Measurements from ENCODE around the gene NME9.
A peak's percentile ranks its signal among the peaks of the same experiment; 100 is the strongest.
"Not testable (repeated sequence)": the region's sequence is repeated elsewhere in the genome, so short reads cannot be mapped to it uniquely, and the experiment has no call there.

Gene NME9, protein sequence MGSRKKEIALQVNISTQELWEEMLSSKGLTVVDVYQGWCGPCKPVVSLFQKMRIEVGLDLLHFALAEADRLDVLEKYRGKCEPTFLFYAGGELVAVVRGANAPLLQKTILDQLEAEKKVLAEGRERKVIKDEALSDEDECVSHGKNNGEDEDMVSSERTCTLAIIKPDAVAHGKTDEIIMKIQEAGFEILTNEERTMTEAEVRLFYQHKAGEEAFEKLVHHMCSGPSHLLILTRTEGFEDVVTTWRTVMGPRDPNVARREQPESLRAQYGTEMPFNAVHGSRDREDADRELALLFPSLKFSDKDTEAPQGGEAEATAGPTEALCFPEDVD
- 1.6 to 2.9 reads per million in 2 donors for total RNA-seq

DNA sequence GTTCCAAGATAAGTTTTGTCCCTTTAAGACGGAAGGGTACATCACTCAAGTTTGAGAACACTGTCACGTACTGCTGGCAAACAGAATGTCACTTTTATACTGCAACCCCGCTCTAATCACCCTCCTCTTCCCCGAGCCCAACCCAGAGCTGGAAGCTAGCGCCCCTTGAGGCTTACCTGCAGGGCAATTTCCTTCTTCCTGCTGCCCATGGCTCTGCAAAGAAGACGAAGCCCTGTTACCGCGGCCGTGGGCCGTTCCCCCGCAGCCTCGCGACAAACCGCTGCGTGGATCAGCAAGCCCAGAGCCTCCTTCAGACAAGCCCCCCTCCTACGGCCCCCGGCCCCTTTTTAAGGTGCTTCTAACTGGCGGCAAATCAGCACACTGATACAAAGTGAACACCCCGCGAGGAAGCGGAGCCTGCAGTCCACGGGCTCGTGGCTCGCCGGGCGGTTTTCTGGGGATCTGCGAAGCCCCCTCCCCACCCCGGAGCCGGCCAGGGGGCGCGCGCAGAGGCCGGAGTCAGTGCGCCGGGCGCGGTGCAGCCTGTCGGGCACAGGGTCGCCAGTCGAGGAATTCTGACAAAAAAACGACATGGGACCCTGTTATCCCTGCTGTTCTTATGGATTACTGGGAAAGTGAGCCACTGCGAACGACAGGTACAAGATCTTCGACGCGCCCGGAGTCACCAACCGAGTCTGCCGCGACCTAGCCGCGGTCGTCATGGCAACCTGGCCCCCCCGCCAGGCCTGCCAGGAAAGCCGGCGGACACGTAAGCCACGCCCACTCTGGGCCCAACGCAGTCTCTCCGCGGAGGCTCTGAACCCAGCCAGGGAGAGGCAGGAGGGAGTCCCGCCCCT lies at the start of gene NME9:
Gene NME9, minus strand, starts transcription at position 725 of the 857 bp plus-strand sequence. Its CDS starts 516 bp downstream, at position 209.
- DNase-seq, result peak; percentile 82

DNA sequence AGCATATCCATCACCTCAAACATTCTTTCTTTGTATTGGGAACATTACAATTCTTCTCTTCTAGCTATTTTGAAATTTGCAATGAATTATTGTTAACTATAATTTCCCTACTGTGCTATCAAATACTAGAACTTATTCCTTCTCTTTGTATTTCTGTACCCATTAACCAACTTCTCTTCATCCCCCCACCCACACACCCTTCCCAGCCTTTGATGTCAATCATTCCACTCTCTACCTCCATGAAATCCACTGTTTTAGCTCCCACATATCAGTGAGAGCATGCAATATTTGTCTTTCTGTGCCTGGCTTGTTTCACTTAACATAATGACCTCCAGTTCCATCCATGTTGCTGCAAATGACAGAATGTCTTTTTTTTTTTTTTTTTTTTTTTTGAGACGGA lies 49.3 kb upstream of the NME9 start:
- DNase-seq, result no peak

DNA sequence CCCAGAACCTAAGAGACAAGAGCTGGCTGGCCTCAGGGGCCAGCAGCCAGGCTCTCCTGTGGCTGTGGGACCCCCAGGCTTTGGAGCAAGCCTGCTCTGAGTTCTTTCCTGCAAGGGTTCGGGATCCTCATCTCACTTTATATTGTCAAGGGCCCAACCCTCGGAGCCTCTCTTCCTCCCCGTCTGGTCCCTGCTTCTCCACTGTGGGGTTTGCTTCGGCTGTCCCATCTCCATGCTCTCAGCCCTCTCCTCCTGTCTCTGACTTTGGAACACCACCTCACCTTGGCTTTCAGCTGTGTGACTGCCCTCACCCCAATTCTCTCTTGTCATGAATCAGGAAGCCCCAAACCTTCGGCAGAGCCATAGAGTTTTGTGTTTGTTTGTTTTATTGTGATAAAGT lies 48.7 kb upstream of the NME9 start:
- DNase-seq, result no peak

DNA sequence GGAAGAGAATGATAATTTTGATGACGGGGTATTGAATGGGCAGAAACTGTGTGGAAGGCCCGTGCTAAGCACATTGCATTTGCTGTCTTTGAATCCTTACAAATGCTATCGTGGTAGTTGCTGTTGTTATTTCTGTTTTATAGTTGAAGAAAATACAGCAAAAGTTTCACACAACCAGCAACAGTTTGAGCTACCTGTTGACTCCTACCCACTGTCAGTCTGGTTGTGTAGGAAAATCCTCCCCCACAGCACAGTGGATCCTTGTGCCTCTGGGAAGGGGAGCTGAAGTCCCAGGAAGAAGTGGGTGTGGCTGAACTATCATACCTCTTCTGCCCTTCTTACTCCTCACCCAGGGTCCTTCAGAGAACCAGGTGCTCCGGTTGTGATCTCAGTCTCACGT lies 48.2 kb upstream of the NME9 start:
- DNase-seq, result no peak

DNA sequence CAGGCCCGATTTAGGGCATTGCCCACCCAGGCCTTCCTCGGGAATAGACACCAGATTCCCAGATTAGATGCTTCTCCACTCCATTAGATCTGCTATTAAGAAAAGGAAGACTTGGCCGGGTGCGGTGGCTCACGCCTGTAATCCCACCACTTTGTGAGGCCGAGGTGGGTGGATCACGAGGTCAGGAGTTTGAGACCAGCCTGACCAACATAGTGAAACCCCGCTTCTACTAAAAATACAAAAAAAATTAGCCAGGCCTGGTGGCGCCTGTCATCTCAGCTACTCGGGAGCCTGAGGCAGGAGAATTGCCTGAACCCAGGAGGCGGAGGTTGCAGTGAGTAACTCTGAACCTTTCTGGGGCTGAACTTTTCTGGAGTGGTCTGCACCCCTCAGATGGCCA lies 47.6 kb upstream of the NME9 start:
- DNase-seq, result not testable (repeated sequence)

DNA sequence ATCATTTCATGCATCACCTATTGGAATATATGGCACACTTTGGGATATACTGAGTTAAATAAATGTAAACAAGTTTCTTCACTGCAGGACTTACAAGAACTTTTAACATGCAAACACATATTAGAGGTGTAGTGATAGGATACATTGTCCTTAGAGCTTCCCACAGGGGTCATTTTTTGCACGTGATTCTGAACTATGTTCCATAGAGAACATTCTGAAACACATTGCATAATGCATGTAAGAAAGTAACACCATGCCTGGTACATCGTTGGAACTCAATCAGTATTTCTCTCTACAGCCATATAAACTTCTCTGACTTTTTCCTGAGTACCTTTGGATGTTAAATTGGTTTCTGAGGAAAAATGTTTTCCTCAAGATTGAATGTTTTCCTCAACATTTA lies 47.0 kb upstream of the NME9 start:
- no peak for DNase-seq

DNA sequence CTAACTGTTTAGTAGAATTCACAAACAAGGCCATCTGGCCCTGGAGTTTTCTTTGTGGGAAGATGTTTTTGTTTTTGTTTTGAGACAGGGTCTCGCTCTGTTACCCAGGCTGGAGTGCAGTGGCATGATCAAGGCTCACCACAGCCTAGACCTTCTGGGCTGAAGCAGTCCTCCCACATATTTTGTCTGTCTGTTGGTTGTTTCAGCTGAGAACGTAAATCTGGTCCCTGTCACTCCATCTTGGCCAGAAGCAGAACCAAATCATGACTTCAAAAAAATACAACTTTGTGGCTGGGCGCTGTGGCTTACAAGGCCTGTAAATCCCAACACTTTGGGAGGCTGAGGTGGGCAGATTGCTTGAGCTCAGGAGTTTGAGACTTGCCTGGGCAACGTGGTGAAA lies 45.8 kb upstream of the NME9 start:
- no peak for DNase-seq

DNA sequence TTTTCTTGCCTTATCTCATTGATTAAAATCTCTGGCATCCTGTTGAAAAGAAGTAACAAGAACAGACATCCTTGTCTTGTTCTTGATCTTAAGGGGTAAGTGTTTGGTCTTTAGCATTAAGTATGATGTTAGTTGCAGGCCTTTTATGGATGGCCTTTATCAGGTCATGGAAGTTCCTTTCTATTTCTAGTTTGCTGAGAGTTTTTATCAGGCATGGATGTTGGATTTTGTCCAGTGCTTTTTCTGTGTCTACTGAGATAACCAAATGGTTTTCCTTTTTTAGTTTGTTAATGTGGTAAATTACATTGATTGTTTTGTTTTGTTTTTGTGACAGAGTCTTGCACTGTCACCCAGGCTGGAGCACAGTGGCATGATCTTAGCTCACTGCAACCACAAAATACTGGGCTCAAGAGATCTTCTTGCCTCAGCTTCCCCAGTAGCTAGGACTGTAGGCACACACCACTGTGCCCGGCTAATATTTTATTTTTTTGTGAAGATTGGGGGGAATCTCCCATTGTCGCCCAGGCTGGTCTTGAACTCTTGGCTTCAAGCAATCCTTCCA lies 45.0 kb upstream of the NME9 start:
- DNase-seq, result no peak

DNA sequence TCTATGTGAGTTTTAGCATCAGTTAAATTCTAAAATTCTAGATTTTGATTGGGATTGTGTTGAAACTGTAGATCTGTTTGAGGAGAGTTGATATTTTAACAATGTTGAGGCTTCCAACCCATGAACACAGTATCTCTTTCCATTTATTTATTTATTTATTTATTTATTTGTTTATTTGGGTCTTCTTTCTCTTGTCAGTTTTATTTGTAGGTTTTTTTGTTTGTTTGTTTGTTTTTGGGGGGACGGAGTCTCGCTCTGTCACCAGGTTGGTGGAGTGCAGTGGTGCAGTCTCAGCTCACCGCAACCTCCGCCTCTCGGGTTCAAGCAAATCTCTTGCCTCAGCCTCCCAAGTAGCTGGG lies 44.1 kb upstream of the NME9 start:
- no peak for DNase-seq

DNA sequence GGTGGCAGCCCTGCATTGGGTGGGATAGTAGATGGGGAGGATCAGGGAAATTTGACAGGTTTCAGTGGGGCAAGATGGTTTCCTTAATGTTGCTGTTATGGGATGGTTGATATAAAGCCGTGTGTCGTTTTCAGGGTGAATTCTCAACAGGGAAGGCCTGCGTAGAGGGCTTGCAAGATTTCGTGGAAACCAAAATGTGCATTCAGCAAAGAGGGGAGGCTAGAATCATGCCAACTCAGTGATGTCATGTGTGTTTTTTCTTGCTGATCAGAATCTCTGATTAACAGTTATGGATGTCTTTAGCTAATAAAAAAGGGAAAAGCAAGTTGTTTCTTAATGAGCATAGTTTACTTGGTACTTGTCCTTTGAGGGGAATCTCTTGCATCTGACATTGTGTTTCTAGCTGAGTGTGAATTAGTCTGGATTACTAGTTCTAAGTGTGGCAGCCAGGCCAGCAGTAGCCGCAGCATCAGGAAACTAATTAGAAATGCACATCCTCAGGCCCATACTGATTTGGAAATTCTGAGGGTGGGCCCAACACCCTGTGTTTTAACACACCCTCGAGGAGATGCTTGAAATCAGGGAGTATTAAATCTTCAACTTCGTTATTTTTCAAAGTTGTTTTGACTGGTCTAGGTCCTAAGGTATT lies 43.6 kb upstream of the NME9 start:
- no peak for DNase-seq

DNA sequence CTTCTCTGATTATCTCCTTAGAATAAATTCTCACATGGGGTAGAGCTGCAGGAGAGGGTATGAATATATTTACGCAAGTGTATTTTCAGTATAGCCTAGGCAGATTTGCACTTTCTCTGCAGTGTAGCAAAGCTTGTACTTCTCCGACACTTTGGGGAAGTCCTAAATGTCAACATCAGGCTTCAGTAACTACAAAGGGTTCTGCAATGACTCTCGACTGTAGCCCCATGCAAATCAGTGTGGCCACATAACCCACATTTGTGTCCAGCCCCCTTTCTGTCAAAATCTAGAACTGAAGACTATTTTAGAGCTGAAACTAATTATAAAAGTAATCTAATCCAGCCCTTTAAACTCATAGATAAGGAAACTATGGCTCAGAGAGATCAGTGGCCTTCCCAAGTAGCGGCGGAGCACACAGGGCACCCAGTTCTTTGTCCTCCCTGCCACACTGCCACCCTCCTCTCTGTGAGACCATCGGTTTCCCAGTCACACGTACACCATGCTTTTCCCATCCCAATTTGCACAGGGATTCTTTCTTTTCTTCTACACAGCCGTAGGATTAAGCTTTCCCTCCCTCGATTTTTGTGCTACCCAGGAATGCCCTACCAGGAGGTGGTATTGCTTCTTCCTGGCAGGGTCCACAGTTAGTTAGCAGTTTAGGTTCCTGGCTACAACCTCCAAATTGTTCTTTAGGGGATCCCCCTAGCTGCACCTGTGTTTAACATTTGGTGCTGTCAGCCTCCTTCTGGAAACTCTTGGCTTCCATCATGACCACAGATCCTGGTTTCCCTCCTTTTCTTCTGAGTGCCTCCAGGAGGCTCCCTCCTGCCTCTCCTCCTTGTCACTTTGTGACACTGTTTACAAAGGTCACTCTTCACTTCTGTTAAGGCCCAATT lies 41.7 kb upstream of the NME9 start:
- DNase-seq, result no peak

DNA sequence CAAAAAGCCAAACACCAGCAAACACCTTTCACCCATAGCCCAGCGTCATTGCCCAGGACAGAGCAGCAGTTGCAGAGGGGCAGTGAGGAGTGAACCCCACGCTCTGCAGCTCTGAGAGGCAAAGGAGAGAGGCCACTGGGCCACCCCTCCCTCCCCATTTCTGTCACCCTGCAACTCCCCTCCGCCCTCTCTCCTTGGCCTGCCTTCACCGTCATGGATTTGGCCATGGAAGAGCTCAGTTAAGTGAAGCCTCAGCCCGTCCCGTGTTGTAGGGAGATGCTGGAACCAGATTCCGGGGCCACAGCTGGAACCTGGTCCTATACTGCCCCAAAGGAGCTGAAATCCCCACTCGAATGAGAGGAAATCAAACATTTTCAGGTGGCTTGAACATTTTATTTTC lies 40.7 kb upstream of the NME9 start:
- DNase-seq, result no peak

DNA sequence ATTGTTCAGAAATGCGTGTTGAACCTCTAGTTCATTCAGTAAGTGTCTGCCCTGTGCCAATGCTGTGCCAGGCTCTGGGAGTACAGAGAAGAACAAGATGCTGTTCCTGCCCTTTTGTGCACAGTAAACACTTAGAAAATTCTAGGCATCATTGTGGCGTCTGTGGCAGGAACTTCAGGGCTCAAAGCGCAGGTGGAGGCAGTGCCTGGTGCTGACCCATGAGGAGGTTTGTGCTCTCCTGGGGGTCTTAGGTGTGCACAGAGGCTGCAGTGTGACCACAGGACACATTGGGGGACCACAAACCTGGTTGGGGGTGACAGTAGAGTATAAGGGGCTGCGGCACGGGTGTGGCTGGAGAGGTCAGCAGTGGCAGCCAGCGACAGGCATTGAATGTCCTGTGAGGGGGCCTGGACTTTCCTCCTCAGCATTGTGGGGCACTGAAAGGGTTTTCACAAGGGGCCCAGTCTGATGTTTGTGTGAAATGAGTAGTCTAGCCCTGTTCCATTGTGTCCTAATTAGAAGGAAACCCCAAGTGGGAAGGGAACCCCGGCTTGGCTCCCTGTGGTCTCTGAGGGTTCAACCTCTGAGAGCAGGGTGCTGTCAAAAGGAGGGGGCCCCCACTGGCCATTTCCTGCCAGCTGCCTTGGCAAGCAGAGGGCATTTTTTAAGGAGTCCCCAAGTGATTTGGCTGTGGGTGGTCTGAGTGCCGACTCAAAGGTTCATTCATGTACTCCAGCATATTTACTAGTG lies 39.7 kb upstream of the NME9 start:
- DNase-seq, result no peak

DNA sequence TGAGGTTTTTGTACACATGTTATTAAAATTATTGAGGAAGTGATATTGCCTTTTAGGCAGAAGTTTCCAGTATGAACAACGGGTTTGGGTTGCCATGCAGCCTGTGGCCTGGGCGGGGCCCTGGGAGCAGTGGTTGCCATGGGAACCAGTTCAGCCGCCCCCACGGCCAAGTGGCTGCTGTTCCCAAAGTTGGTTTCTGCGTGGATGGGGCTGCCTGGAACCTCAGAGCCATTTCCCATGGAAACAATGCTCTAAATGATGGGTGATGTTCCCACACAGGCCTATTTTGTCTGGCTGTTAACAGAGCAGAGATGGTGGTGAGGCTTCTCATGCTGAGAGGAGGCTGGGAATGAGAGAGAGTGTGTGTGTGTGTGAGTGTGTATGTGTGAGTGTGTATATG lies 38.3 kb upstream of the NME9 start:
- no peak for DNase-seq

DNA sequence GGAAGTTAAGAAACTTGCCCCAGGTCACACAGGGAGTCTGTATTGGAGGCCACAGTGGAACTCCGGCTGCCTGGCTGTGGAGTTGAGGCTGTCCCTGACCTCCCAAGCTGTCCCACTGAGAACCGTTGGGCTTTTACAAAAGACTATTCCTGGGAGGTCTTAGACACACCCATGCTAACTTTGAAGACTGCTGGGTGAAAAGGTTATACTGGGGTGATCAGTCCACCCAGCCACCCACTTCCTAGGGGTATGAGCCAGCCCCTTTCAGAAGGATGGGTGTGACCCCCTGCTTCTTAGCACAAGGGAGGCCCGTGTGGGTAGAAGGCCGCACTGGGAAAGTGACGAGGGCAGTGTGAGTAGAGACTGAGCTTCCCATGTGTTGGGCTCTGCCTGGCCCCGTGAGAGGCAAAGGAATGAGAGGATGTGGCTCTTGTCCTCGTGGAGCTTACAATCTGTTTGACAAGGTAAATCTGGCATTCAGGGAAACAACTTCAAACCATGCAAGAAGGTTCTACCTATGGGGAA lies 37.7 kb upstream of the NME9 start:
- no peak for DNase-seq

DNA sequence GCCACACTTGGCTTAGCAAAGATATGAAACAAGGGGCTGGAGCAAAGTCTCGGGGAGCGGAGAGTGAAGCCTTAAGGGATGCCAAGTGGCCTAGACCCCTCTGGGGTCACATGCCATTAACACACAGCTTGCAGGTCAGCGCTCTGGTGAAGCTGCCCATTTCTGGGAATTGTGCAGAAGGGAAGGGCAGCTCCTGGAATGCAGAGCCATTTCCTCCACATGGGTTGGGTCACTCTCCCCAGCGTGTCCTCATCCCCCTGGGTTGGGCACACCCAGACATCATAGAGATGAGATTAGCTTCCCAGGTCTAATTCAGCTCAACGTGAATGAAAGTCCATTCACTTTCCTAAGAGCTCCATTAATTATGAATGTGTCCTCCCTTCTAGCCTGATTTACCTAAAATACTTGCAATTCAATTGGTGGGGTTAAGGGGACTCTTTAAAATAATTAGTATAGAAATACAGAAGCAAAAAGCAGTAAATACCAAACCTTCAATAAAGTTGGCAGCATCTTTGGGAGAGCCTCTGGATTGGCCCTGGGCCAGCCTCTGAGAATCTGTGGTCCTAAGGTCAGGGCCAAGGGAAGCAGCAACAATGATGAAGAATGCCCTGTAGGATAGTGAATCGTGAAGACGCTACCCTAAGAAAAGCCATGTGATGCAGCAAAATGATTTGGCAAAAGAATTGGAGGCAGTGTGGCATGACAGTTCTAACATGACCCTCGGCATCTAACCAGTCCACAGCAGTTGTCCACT lies 36.5 kb upstream of the NME9 start:
- DNase-seq, result no peak

DNA sequence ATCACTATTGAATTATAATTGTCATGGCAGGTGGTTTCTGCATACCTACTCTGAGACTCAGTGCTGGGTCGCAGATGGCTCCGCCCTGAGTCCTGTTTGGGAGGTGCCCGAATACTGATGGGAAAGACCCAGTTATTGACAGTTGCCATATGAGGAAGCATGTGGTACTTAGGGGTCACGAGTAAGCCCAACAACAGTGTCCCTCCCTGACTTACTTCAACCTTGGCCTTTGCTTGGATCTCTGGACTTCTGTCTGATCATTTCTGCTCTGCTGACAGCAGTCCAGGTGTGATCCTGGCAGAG lies 35.6 kb upstream of the NME9 start:
- DNase-seq, result no peak

DNA sequence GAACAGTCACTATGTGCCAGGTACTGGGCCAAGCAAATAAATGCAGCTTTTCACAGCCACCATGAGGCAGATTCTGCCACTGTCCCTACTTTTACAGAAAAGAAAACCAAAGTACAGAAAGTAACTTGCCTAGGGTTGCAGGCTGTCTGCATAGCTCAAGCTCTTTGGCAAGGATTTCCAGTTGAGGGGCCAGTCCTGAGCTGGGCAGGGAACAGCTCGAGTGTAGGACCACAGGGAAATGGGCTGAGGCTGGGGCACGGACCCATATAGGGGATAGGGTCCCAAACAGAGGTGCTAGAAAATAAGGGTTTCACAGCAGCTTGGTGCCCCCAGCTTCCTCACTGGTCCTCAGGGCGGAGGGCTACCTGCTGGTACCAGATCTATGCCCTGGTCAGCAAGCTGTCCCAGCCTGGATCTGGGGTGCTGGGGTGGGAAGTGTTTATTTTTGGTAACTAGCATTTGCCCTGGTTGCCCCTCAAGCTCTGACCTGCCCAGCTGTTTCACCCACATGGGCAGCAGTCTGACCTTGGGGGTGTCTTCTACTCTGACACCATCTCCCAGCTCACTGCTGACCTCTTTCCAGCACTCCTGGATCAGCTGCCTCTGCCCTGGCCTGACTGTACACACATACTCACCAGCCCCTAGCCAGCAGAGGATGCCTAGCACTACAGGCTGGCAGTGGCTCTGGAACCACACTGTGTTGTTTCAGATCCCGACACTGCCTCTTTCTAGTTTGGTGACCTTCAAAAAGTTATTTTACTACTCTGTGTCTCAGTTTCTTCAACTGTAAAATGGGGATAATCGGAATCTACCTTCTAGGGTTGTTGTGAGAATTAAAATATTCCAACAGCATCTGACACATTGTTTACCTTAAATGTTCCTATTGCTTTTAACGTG lies 35.0 kb upstream of the NME9 start:
- no peak for DNase-seq

DNA sequence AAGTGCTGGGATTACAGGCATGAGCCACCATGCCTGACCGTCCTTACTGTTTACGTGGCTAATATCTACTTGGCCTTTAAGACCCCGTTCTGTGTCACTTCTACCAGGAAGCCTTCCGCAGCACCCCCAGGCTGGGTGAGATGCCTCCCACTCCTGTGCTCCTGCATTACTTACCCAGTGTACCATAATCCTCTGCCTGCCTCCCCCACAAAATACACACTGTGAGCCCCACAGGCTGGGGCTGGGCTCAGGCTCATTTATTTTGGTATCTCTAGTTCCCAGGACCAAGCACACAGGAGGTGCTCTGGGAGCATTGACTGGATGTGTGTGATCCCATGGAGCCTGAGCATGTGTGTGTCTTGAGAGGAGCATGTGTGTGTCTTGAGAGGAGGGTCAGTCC lies 33.7 kb upstream of the NME9 start:
- DNase-seq, result no peak

DNA sequence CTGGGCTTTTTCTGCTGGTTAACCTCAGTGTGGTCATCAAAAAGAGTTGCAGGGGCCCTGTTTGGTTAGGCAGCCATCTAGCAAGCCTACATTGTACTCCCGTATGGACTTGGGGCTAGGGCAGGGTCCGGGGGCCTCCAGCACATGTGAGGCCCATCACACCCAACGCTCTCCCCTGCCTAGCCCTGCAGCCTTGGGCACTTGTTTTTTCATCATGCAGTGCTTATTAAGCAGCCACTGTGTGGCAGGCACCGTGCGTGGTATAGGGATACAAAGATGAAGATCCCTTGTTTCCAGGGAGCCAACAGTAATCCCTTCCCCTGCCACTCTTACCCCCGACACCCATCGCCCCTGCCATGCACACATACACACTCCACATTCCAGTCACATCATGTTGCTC lies 32.9 kb upstream of the NME9 start:
- DNase-seq, result no peak

All from activated gamma-delta T cell (primary cell).